Fibroblast of peridontal ligament (primary cell): Measurements from ENCODE around the gene ZNG1C.
"Not testable (repeated sequence)": the region's sequence is repeated elsewhere in the genome, so short reads cannot be mapped to it uniquely, and the experiment has no call there.

Experiments
- DNase-seq: peaks from one replicate; pipeline ENCODE4 v3.0.0-alpha.2; 2010; ENCODE audit errors: extremely low read depth

ZNG1C gene

GRCh38 chr9:68342265-68343025 is 100.7 kb downstream of the ZNG1C start:
- not testable (repeated sequence) for DNase-seq

DNA sequence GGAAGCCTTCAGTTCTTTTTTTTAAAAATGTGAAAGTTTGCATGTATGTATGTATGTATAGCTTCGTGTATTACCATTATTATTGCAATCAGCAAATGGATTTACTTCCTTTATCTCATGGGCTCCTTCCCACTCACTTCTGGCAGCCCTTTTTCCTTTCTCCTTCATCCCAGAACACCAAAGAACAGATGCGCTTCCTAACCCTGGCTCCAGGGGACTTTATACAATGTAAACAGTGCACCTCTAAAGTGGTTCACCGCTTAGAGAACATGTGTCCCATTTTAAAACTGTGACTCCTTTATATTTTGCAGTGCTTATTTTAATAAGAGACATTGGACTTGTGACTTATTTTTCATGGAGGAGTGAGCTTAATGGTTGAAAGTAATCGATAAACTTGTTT is 101.5 kb downstream of the ZNG1C start:
- DNase-seq = not testable (repeated sequence)

DNA sequence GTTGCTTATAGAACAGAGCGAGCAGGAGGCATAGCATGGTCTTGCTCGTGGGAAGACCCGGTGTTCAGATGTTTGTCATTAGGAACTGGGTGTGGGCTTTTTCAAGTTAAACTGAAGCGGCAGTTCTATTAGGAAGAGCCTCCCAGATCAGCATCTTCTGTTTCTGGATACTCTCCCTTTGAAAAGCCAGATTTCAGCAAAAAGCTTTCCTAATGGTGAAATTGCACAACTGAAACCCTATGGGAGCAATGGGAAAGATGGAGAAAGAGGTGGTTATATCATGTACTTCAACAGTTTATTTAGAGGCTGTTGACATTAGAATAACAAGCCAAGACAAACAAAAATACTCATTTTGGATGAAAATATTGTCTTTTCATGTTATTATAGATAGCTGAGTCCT is 102.2 kb downstream of the ZNG1C start:
- not testable (repeated sequence) for DNase-seq
